ENCODE results near the gene SLC22A17.
"Not testable (repeated sequence)": the region's sequence is repeated elsewhere in the genome, so short reads cannot be mapped to it uniquely, and the experiment has no call there.

The SLC22A17 gene

GRCh38 chr14:23352506-23353432, at the start of gene SLC22A17:
Gene SLC22A17 (minus strand): TSS chr14:23352887.
- no peak for DNase-seq

- DNase-seq = peak; percentile 70
Observed at GRCh38 chr14:23401291-23401690, 48.6 kb upstream of the SLC22A17 start.

GRCh38 chr14:23400496-23401149, 47.9 kb upstream of the SLC22A17 start:
- peak; percentile 57 for DNase-seq

GRCh38 chr14:23399591-23399990, 46.9 kb upstream of the SLC22A17 start:
- no peak for DNase-seq

DNA sequence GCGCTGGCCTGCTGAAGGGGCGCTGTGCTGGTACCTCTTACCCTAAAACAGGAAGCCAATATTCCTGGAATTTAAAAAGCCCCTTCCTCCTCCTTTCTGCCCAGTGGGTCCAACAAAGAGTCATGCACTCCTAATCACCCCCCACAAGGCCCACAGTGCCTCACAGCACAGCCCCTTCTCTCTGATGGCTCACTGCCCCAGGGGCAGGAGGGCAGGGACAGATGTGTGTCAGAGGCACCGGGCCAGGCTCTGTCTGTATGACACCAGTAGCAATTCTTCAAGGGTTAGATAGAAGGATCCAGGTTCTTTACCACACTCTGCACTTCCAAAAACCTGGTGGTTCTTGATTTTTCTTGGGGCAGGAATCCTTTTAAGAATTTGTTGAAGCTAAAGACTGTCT, 46.4 kb upstream of the SLC22A17 start:
- DNase-seq = no peak

DNA sequence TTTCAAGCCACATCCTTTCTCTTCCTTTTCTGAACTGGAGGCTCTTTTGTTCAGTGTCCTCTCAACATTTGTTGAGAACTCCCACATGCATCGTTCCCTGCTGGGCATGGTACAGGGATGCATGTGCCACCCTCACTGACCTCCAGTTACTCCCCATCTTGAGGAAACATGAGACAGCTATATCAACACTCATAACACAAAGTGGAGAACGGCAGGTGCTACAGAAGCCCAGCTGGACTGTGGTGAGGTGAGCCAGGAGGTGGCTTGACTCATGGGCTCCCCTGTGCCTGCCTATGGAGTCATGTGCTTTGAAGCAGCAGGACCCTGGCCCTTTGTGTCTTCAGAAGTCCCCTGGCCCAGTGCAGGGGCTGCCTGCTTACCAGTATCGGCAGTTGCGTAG, 45.7 kb upstream of the SLC22A17 start:
- no peak for DNase-seq

- no peak for DNase-seq
Observed at GRCh38 chr14:23396781-23397407, 44.2 kb upstream of the SLC22A17 start.

- no peak for DNase-seq
Observed at GRCh38 chr14:23396126-23396525, 43.4 kb upstream of the SLC22A17 start.

DNA sequence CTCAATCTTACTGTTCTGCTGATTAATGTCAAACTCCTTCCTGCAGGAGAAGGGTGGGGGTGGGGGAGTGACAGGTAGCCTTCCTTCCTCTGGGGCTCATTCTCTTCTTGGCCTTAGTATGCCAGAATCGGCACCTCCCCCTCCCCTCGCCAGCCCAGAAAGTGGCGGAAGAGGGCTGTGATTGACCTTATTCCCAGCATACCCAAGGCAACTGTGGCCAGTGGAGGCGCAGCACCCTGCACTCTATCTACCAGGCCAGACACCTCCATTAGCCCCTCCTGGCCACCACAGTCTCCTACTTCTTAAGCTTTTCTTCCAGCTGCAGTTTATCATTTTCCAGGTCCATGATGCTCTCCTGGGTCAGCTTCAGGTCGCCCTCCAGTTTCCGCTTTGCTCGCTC, 39.9 kb upstream of the SLC22A17 start:
- no peak for DNase-seq

- not testable (repeated sequence) for DNase-seq
Observed at GRCh38 chr14:23389871-23390270, 37.2 kb upstream of the SLC22A17 start.

DNA sequence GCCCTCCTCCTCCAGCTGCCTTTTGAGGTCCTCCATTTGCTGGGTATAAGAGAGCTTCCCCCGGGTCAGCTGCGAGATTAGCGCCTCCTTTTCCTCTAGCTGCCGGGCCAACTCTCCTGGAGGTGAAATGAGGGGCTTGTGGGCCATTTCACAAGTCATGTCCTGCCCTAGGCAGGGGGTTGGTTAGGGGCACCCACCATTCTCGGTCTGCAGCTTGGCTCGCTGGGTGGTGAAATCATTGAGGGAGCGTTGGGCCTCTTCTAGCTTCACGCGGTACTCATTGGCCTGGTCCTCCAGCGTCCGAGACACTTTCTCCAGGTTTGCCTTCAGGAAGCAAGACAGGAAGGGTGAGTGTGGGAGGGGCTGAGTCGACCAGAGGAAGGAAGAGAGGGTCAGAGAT, 36.7 kb upstream of the SLC22A17 start:
- no peak for DNase-seq

DNA sequence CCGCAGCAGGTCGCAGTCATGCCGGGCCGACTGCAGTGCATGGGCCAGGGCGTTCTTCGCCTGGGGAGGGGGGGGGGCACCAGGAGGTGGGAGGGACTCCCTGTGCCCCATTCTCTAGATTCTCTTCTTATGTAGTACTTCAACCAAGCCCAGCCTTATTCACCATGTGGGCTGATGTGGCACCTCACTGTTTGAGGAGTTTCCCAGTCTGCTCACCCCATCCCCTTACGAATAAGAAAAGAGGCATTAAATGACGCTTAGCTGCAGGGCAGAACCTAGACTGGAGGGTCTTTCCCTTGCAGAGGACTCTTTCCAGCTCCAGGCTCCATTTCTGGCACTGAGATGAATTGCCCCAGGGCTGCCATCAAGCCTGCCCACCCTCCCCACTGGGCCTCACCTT, 36.3 kb upstream of the SLC22A17 start:
- no peak for DNase-seq

DNA sequence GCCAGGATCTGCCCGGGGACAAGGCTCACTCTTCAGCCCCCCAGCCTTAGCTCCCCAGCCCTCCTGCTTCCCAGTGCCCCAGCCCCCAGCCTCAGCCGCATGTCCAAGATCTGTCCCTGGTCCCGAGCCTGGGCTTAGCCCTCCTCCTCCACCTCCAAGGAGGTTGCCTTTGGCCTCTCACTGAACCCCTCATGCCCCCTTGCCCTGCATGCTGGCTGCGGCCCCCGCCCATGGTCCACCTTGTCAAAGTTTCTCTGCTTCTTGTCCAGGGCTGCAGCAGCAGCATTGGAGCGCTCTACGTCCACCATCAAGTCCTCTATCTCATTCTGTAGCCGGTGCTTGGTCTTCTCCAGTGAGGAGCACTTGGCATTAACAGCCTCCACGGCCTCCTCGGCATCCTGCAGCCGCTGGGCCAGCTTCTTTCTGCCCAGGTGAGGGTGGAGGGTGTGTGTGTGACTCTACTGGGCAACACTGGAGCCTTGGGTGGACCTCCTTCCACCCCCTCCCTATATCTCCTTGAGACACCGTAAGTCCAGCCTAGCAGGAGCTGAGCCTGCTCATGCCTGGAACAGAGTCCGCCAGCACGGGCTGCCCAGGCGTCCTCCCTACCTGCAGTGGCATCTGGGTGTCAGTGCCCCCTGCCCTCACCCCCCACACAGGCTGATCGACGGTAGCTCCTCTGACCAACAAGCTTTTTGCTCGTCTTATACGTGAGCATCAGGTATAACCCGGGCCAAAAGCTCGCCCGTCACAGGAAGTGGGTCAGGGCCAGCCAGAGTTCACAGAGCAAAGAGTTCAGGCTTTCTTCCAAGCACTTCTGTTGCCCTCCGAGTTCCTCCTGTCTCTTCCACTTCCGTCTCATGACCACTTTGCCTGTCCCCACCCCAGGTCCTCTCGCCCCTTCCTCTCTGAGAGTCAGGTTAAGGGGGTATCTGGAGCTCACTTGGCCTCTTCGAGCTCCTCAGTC, 35.5 kb upstream of the SLC22A17 start:
- DNase-seq = no peak

GRCh38 chr14:23386999-23387398, 34.3 kb upstream of the SLC22A17 start:
- DNase-seq = no peak

DNA sequence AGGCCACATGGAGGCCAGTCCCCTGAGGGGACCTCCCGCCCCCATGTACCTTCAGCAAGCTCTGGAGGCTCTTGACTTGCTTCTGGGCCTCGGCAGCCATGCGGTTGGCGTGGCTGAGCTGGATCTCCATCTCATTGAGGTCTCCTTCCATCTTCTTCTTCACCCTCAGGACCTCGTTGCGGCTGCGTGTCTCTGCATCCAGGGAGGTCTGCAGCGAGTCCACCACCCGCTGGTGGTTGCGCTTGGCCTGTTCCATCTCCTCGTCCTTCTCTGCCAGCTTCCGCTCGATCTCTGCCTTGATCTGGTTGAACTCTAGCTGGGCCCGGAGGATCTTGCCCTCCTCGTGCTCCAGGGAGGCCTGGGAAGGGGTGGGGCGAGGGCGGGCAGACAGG, 33.6 kb upstream of the SLC22A17 start:
- DNase-seq = not testable (repeated sequence)

DNA sequence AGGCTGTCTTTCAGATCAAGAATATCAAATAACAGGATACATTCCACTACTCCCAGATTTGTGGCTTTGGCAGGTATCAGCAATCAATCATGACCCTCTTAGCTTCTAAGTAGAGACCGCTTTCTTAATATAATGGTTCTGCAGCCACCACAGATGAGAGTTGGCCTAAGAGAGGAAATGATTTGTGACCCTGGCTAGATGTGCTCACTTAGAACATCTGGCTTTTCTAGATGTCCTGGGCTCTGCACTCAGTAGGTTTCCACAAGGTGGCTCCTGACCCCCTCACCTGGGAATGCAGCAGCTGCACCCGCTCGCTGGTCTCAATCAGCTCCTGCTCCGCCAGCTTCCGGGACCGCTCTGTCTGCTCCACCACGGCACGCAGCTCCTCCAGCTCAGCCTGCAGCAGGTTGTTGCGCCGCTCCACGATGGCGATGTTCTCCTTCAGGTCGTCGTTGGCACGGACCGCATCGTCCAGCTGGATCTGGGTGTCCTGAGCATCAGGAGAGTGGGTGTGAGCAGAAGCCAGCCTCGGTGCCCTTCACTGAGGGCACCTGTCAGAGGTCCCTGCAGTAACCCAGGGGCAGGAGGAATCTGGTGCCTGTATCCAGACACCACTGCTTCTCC, 33.1 kb upstream of the SLC22A17 start:
- no peak for DNase-seq

DNA sequence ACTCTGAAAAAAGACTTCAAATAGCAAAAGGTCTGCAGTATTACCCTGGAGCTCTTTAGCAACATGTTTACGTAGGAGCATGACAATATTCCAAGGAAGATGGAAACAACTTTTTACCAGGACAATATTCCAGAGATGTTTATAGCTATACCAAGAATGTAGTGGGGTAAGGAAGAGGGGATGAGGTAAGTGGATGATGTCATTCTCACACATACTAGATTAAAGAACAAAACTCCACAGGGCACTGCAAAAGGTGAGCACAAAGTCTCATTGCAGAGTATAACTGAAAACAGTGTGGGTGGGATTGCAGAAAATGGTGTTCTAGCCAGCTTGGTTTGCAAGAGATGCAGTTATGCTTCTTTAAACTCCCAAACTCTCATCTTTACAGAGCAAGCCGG, 32.6 kb upstream of the SLC22A17 start:
- DNase-seq = no peak

DNA sequence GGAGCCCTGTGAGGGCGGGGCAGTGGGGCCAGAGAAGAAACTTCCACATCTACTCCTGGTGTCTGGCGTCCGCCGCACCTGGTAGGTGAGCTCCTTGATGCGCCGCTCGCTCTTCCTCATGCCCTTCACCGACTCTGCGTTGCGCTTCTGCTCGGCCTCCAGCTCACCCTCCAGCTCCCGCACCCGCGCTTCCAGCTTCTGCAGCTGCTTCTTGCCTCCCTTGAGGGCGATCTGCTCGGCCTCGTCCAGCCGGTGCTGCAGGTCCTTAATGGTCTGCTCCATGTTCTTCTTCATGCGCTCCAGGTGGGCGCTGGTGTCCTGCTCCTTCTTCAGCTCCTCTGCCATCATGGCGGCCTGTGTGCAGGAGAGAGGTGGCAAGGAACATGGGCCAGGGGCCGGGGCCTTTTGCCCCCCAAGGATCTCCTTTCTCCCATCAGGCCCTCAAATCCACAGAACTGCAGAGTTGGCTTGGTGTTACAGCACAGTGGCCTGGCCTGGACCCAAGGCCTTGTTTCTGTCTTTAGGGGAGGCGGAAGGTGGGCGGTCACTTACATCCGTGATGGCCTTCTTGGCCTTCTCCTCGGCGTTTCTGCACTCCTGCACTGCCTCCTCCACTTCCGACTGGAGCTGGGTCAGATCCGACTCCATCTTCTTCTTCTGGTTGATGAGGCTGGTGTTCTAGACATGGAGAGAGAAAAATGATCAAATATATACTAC, 31.8 kb upstream of the SLC22A17 start:
- no peak for DNase-seq

DNA sequence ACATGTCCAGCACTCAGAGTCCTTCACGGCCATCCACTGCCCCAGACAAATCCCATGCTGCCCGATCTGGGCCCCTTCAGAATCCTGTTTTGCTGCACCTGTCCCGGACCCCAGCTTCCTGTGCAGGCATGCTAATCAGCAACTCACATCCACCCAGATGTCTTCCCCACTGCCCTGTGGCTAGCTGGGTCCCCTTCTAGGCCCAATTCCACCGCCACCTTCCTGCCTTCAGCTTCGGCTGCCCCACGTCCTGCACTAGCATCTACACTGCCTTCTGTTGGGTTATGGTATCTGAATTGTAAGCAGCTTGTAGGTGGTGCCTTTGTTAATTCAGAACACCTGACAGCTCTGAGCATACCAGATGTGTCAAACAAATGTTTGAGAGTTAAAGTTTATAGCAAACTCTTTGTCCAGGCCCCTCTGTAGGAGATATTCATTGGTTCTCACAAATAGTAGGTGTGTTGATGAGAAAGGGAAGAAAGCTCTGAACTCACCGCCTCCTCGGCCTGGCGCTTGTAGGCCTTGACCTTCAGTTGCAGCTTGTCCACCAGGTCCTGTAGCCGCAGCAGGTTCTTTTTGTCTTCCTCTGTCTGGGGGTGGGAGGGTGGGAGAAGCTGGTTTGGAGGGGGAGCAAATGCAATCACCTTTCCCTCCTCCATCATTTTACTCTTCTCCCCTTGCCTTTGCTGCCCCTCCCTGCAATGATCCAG, 30.2 kb upstream of the SLC22A17 start:
- no peak for DNase-seq

- DNase-seq = no peak
Observed at GRCh38 chr14:23382276-23382675, 29.6 kb upstream of the SLC22A17 start.

DNA sequence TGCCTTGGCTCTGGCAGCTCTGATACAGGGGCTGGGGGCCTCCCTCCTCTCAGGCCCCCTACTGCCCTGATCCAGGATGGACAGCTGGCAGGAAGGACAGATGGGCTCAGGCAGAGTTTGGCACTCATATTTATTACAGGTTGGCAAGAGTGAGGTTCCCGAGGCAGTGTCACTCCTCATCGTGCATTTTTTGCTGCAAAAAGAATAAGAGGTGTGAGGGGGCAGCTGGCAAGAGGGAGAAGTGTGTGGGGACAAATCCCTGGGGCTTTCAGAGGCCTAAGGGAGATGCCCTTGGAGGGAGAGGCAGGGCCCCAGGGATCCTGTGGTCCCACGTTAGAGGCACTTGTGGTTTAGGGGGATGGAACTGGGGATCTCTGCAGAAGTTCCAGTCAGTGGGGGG, 29.2 kb upstream of the SLC22A17 start:
- no peak for DNase-seq

Measured in MV-4-11 (cell line).